SK-N-MC (cell line): ENCODE data around the gene WDR48.

Experiments
- DNase-seq: peaks from one replicate; pipeline ENCODE4 v3.0.0-alpha.2; 2011; ENCODE audit warnings: low read depth, low spot score
- H3K27ac ChIP-seq: fragments of 200-600 bp; sonication (generic); 2 replicates; pipeline ENCODE4 v1.5.1; 2016; ENCODE audit warnings: mixed run types
- H3K36me3 ChIP-seq: fragments of 200-600 bp; sonication (generic); 2 replicates; pipeline ENCODE4 v1.6.1; 2017; ENCODE audit warnings: antibody characterized with exemption, low read length, mixed read lengths; ENCODE audit not compliant: insufficient read depth
- H3K4me3 ChIP-seq: fragments of 200-600 bp; sonication (generic); 2 replicates; pipeline ENCODE4 v1.5.1; 2016
- H3K9ac ChIP-seq: fragments of 200-600 bp; sonication (generic); 2 replicates; pipeline ENCODE4 v1.8.0; 2017; ENCODE audit warnings: mixed run types, mixed read lengths; ENCODE audit not compliant: insufficient read length
- H3K9me3 ChIP-seq: fragments of 200-600 bp; sonication (generic); 2 replicates; pipeline ENCODE4 v1.6.1; 2017; ENCODE audit warnings: low read depth, mild to moderate bottlenecking, antibody characterized with exemption, low read length, moderate library complexity, mixed read lengths
- EZH2 ChIP-seq: fragments of 200-600 bp; sonication (generic); IDR thresholded peaks from one replicate; pipeline ENCODE4 v1.6.1; 2017; ENCODE audit warnings: antibody characterized with exemption
- FOXP2 ChIP-seq: optimal IDR thresholded peaks from 2 replicates; pipeline ENCODE3; 2011; ENCODE audit warnings: mild to moderate bottlenecking, moderate library complexity; ENCODE audit not compliant: insufficient read depth; ENCODE audit errors: extremely low read length, control extremely low read depth
- POLR2AphosphoS5 ChIP-seq: IDR thresholded peaks from 2 replicates; pipeline ENCODE4 v1.6.1; 2012; ENCODE audit warnings: mild to moderate bottlenecking, low read depth, low read length, borderline replicate concordance

WDR48 gene

DNA sequence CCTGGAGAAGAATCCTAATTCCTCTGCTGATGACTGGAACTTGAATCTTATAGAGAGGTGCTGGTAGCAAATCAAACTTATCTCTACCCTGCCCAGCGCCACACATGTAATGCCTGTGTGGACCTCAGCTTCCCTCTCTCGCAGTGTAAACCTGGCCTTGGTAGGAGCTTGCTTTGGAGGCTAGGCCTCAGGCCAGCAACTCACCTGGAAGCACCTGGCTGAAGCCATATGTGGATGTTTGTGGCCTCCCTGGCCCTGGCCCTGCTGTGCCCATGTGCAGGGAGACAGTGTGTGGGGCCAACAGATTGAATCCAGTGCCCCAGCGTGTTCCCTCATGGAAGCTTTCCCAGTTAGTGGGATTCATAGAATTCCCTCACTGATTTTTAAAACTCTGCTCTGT is 64.1 kb downstream of the WDR48 start:
- no peak for DNase-seq
- Histone ChIP-seq H3K9ac (no peak overlapping the region), H3K36me3 (no peaks in the 10 kb centered on the region), H3K4me3 (no peak overlapping the region), H3K9me3 (no peaks in the 10 kb centered on the region), H3K27ac (no peak overlapping the region)
- TF ChIP-seq POLR2AphosphoS5 (no peak), FOXP2 (no peak), EZH2 (no peak)

DNA sequence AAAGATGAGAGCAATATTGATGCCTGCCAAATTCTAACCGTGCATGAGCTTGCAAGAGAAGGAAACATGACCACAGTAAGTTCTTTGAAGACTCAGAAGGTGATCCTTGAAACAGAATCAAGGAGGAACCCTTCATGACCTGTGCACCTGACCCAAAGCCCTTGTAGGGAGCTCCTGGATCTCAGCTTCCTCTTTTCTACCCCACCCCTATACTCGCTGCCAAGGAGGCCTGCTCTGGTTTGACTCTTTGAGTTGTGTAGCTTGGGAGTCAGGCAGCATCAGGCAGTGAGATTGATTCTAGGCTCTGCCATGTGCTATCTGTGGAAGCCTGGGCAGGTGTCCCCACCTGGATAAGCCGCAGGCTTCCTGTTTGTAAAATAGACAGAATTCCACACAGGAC is 66.3 kb downstream of the WDR48 start:
- Histone ChIP-seq H3K9ac (no peak overlapping the region), H3K4me3 (no peak overlapping the region), H3K9me3 (no peaks in the 10 kb centered on the region), H3K36me3 (no peaks in the 10 kb centered on the region), H3K27ac (no peak overlapping the region)
- DNase-seq, result no peak
- TF ChIP-seq EZH2, result no peak
- TF ChIP-seq POLR2AphosphoS5, result no peak
- no peak for TF ChIP-seq FOXP2

DNA sequence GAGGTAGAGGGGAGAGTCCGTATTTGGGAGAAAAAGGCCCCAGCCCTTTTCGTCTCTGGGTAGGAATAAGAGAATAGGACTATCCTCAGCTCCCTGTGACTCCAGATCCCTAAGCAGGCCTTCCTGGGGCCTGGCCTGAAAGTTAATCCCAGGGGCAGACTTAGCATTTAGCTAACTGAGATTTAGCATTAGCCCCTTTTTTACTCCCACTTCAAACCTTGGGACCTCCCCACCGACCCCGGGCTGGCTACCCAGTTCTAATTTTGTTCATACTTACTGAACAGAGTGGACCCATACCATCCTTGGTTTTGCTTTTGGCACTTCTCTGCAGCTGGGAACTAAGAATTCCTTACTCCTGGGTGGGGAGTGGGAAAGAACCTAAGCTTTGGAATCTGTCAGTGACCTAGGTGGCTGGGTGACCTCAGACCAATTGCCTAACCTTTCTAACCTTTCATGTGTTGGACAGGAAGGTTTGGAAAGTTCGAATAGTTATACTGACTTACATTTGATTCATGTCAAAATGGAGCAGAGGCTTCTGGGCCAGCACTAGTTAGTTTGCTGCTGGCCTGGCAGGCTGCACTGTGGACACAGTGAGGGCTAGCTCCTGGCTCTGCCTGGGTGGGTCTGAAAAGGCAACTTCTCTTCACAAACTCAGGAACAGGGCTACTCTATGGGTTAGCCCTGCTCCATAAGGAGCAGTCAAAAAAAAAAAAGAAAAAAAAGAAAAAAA is 67.3 kb downstream of the WDR48 start:
- Histone ChIP-seq H3K27ac (no peak overlapping the region), H3K36me3 (no peaks in the 10 kb centered on the region), H3K4me3 (no peak overlapping the region), H3K9ac (no peak overlapping the region), H3K9me3 (no peaks in the 10 kb centered on the region)
- no peak for DNase-seq
- no peak for TF ChIP-seq FOXP2
- TF ChIP-seq EZH2, result no peak
- TF ChIP-seq POLR2AphosphoS5, result no peak

DNA sequence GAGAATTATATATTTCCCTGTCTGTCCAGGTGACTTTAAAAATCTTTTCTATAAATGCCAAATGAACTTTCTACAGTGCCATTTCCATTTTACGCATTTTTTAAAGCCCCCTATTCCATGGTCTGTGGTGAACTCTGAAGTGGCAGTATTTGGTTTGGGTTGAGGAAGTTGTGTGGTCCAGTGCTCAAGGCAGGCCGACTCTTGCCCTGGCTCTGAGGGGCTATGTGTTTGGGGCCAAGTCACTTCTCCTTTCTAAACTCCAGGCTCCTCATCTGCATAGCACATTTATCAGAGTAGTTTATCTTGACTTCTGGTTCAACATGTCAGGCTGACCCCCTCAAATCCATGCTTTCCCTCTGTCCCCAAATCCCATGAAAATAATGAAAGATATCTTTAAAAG is 69.8 kb downstream of the WDR48 start:
- Histone ChIP-seq H3K27ac (no peak overlapping the region), H3K9me3 (no peaks in the 10 kb centered on the region), H3K9ac (no peak overlapping the region), H3K4me3 (no peak overlapping the region), H3K36me3 (no peaks in the 10 kb centered on the region)
- no peak for DNase-seq
- TF ChIP-seq FOXP2, result no peak
- no peak for TF ChIP-seq POLR2AphosphoS5
- TF ChIP-seq EZH2, result no peak

DNA sequence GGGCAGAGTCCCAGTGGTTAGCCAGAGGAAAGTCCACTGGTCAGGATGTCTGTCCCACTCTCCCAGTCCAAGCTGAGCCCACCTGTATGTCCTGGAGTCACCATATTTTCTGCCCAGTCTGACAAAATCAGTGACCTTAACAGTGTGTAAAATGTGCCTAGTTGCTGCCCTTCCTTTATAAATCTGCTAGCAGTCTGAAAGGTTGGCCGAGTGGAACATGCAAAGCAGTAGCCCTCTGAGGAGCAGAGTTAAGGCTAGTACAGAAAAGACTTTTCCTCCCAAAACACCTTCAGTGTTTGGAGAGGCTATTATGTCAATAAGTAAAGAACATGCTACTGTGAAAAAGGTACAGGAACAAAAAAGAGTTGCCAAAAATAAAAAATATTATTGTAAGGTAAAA is 71.0 kb downstream of the WDR48 start:
- Histone ChIP-seq H3K4me3 (no peak overlapping the region), H3K9ac (no peak overlapping the region), H3K27ac (no peak overlapping the region), H3K36me3 (no peaks in the 10 kb centered on the region), H3K9me3 (no peaks in the 10 kb centered on the region)
- DNase-seq, result no peak
- no peak for TF ChIP-seq EZH2
- no peak for TF ChIP-seq POLR2AphosphoS5
- TF ChIP-seq FOXP2, result no peak

DNA sequence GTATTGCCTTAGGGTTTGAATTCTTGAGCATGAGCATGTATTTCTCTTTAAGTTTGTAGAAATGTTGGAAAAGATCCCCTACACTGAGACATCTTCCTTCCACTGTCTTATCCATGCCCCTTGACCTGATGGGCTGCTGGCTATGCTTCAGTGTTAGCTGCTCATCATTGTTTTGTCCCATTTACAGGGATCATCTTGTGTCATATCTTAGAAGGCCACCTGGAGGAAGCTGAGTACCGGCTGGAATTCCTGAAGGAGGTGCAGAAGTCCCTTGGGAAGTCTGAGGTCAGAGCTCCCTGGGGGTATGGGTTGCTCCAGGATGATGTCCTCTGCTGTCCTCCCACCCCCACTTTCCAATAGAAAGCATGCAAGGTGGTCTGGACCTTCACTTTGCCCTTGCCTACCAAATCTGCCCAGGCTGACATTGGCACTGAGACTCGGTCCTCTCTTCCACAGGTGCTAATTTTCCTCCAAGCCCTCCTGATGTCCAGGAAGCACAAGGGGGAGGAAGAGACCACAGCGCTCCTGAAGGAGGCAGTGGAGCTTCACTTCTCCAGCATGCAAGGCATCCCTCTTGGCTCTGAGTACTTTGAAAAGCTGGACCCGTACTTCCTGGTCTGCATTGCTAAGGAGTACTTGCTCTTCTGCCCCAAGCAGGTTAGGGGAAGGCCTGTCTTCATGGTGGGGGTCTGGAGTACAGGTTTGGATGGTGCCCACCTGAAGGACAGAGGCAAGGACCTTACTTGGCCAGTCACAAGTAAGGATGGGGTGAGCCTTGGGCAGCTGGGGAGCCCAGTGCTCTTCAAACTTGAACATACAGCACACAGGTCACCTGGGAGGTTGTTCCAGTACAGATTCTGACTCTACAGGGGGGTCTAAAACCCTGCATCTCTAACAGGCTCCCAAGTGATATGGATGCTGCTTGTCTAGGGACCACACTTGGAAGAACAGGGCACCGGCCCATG is 73.3 kb downstream of the WDR48 start:
- TF ChIP-seq POLR2AphosphoS5, result no peak
- TF ChIP-seq EZH2, result no peak
- no peak for TF ChIP-seq FOXP2
- Histone ChIP-seq H3K9ac (no peak overlapping the region), H3K27ac (no peak overlapping the region), H3K4me3 (no peak overlapping the region), H3K36me3 (no peaks in the 10 kb centered on the region), H3K9me3 (no peaks in the 10 kb centered on the region)
- DNase-seq, result no peak

DNA sequence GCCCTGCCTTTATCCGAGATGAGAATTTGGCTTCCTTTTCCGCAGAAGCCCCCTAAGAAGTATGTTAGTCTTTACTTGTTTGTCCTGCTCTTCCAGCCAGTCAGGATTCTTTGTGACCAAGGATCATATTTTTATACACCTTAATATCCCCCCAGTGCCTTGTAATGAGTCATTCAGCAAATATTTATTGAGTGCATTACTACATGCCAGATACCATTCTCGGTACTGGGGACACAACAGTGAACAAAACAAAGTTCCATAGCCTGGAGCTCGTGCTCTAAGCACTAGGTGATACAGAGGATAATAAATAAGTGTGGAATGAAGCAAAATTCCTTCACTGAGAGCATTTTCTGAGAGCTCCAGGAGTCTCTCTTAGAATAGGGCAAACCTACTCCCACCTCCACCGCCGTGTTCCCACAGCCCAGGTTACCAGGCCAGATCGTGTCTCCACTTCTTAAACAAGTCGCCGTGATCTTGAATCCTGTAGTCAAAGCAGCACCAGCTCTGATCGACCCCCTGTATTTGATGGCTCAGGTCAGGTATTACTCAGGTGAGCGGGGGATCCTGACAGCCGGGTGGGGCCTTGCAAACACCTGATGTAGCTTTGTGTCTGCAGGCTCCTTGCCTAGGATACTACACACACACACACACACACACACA is 74.2 kb downstream of the WDR48 start:
- no peaks in the 10 kb centered on the region for H3K9me3 ChIP-seq
- H3K4me3 ChIP-seq, result no peak overlapping the region
- H3K27ac ChIP-seq, result no peak overlapping the region
- no peaks in the 10 kb centered on the region for H3K36me3 ChIP-seq
- TF ChIP-seq POLR2AphosphoS5 (no peak), FOXP2 (no peak), EZH2 (no peak)
- H3K9ac ChIP-seq, result no peak overlapping the region
- no peak for DNase-seq

DNA sequence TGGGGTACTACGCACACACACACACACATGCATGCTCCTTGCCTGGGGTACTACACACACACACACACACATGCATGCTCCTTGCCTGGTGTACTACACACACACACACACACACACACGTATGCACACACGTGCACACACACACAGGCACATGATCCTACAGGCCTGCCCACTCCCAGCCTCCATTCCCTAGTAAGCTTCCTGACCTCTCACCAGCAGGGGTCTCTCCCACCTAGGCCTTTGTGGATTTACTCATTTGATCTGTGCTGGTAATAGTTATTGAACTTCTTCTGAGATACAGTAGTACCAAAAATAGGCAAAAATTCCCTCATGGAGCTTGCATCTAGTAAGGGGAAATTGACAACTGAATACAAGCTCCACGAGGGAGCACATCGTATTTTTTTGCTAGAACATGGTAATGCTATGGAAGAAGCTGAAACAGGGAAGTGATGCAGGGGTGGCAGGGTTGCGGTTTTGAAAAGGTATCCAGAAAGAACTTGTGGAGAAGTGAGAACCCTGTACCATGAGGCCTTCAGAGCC is 74.8 kb downstream of the WDR48 start:
- Histone ChIP-seq H3K4me3 (no peak overlapping the region), H3K9ac (no peak overlapping the region), H3K9me3 (no peaks in the 10 kb centered on the region), H3K36me3 (no peaks in the 10 kb centered on the region), H3K27ac (no peak overlapping the region)
- TF ChIP-seq EZH2 (no peak), FOXP2 (no peak), POLR2AphosphoS5 (no peak)
- no peak for DNase-seq
